C4-2B (cell line): ENCODE data around the gene MAFB.

Experiments used
- H3K27ac ChIP-seq: fragments of 450-650 bp; 2 replicates; pipeline ENCODE4 v1.5.1; 2017
- CTCF ChIP-seq: fragments of 450-650 bp; conservative IDR thresholded peaks from 2 replicates; pipeline ENCODE4 v1.5.1; 2017; ENCODE audit warnings: mild to moderate bottlenecking
- ZFX ChIP-seq: fragments of 450-650 bp; IDR thresholded peaks from 2 replicates; pipeline ENCODE4 v1.6.1; 2017

Gene MAFB

GRCh38 chr20:40686434-40686882, 2.6 kb downstream of the MAFB start:
- H3K27ac ChIP-seq, result peak overlapping the region; percentile 78
- TF ChIP-seq CTCF (no peak), ZFX (no peak)

GRCh38 chr20:40685349-40685748, 3.7 kb downstream of the MAFB start:
- no peak for TF ChIP-seq ZFX
- no peak for TF ChIP-seq CTCF
- no peak overlapping the region for H3K27ac ChIP-seq

GRCh38 chr20:40683894-40684268, 5.2 kb downstream of the MAFB start:
- no peak overlapping the region for H3K27ac ChIP-seq
- no peak for TF ChIP-seq CTCF
- no peak for TF ChIP-seq ZFX

- TF ChIP-seq CTCF (no peak), ZFX (no peak)
- H3K27ac ChIP-seq, result no peak overlapping the region
These were observed 5.7 kb downstream of the MAFB start for GRCh38 chr20:40683221-40683893.

DNA sequence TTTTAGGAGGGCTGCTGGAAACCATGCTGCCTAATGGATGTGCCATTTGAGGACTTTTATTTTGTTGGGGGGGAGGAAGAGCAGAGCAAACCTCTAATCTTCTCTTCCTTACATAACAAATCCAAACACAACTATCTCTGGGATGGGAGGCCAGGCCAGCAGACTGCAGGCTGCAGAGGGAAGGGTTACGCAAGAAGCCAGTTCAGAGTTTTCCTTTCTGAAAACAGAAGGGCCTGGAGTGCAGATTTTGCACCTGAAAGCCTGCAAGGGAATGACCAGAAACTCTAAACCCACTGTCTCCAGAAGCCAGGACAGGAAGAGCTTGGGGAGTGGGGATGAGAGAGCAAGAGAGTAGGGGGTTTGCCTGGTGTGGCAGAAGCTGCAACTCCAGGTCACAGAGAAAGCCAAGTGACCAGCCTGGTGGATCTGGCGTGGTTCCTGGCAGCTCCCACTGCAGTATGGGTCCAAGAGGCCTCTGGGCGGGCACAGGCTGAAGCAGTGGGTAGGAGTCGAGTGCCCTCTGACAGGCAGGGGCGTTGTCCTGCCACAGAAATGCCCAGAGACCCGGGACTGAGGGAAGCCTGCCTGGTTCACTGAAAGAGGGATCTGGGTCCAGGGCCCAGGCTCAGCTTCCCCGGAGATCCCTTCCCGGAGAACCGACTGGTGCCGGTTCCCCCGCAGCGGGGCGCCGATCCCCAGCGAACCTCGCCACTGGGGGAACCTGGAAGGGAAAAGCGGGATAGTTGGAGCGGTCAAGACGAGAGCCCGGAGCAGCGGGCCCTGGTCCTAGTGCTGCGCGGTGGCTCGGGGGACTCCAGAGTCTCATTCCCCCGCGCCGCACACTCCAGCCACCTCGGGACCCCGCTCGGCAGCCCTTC, 6.7 kb downstream of the MAFB start:
- TF ChIP-seq CTCF (no peak), ZFX (no peak)
- H3K27ac ChIP-seq, result no peak overlapping the region

DNA sequence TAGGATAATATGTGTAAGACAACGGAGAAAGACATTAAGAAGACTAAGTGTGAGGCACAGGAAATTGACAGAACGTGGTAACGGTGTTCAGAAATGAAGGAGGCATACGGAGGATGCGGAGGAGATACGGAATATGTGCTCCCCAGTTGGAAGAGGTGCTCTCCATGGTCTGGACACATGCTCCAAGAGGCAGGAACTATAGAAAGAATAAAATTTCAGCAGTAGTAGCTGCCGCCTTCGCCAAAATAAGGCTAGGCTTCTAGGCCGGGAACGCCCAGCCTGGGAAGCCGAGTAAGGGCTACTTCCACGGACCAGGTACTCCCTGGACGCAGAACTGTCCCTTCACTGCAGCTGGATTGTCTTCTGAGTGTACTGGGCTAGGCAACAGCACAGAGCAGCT, 7.4 kb downstream of the MAFB start:
- H3K27ac ChIP-seq, result no peak overlapping the region
- TF ChIP-seq CTCF (no peak), ZFX (no peak)

DNA sequence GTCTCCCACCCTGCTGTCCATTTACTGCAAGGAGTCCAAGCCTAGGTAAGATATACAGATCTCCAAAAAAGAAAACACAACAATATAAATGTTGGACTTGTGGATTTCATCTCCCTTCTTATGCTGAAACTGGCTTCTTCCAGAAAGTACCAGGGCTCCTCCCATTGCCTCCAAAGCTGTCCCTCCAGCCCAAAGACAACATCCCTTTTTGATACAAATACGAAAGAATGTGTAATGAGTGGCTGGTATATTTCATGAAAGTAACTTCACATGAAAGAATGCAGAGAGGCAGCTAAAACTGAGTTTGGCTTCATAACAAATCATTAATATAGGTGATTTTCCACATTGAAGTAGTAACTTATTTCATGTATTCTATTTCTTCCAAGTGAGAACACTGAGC, 7.9 kb downstream of the MAFB start:
- H3K27ac ChIP-seq, result no peak overlapping the region
- no peak for TF ChIP-seq CTCF
- no peak for TF ChIP-seq ZFX
